CD4-positive, alpha-beta T cell treated with Interleukin-1 beta for 1 hour (primary cell): ENCODE data around the gene AQP6.

Source experiments
- DNase-seq, 2 donors: peaks; one replicate each; pipeline ENCODE4 v3.0.0-alpha.2; 2020 to 2022

Gene AQP6

GRCh38 chr12:49957570-49957967 is 15.2 kb upstream of the AQP6 start:
- no peak for DNase-seq

- no peak for DNase-seq
Observed at GRCh38 chr12:49959685-49960473, 12.9 kb upstream of the AQP6 start.

GRCh38 chr12:49960474-49961110 is 12.2 kb upstream of the AQP6 start:
- DNase-seq = no peak

- DNase-seq = no peak
Observed at GRCh38 chr12:49961111-49961922, 11.4 kb upstream of the AQP6 start, which contains the start of gene AQP5. Gene AQP5 (plus strand): TSS chr12:49961872. CDS start chr12:49962018, 146 bp downstream.

- no peak for DNase-seq
Observed at GRCh38 chr12:49961993-49962764, 10.6 kb upstream of the AQP6 start.

GRCh38 chr12:49962861-49963765 is 9.6 kb upstream of the AQP6 start:
- no peak for DNase-seq

GRCh38 chr12:49963976-49964815 is 8.6 kb upstream of the AQP6 start:
- DNase-seq = no peak

- DNase-seq = no peak
Observed at GRCh38 chr12:49964849-49965624, 7.7 kb upstream of the AQP6 start.

- no peak for DNase-seq
Observed at GRCh38 chr12:49965836-49966235, 6.9 kb upstream of the AQP6 start.

- no peak for DNase-seq
Observed at GRCh38 chr12:49966511-49967041, 6.2 kb upstream of the AQP6 start.

- peak; percentile 86 to 89 for DNase-seq
Observed at GRCh38 chr12:49967042-49967776, 5.5 kb upstream of the AQP6 start.

- no peak for DNase-seq
Observed at GRCh38 chr12:49967777-49968250, 4.9 kb upstream of the AQP6 start.

- no peak for DNase-seq
Observed at GRCh38 chr12:49968471-49968870, 4.3 kb upstream of the AQP6 start.

- no peak for DNase-seq
Observed at GRCh38 chr12:49969027-49969426, 3.7 kb upstream of the AQP6 start.

- no peak for DNase-seq
Observed at GRCh38 chr12:49969651-49970429, 2.9 kb upstream of the AQP6 start.

- no peak for DNase-seq
Observed at GRCh38 chr12:49970658-49971057, 2.1 kb upstream of the AQP6 start.

- no peak for DNase-seq
Observed at GRCh38 chr12:49971141-49971540, 1.6 kb upstream of the AQP6 start.

GRCh38 chr12:49972129-49972528 is 618 bp upstream of the AQP6 start:
- DNase-seq = no peak
